HUES48 (cell line): Measurements from ENCODE around the gene MUC5AC.

Source experiments
- H3K27ac ChIP-seq: one replicate; pipeline ENCODE4 v1.7.0; 2013; ENCODE audit warnings: low read depth, low read length, inconsistent platforms
- H3K27me3 ChIP-seq: 2 replicates; pipeline ENCODE4 v1.6.1; 2013; ENCODE audit warnings: mild to moderate bottlenecking, low read length; ENCODE audit not compliant: control insufficient read depth, insufficient read depth
- H3K36me3 ChIP-seq: 2 replicates; pipeline ENCODE4 v1.6.1; 2013; ENCODE audit warnings: low read length; ENCODE audit not compliant: control insufficient read depth, insufficient read depth
- H3K4me1 ChIP-seq: 2 replicates; pipeline ENCODE4 v1.6.1; 2013; ENCODE audit warnings: mild to moderate bottlenecking, low read length; ENCODE audit not compliant: control insufficient read depth, insufficient read depth
- H3K4me3 ChIP-seq: 2 replicates; pipeline ENCODE4 v1.5.1; 2013; ENCODE audit warnings: mild to moderate bottlenecking, low read depth, low read length
- H3K9ac ChIP-seq: 2 replicates; pipeline ENCODE4 v1.6.1; 2013; ENCODE audit warnings: mild to moderate bottlenecking, low read depth, low read length, moderate library complexity
- H3K9me3 ChIP-seq: 2 replicates; pipeline ENCODE4 v1.6.1; 2013; ENCODE audit warnings: low read length; ENCODE audit not compliant: control insufficient read depth, insufficient read depth

MUC5AC gene

DNA sequence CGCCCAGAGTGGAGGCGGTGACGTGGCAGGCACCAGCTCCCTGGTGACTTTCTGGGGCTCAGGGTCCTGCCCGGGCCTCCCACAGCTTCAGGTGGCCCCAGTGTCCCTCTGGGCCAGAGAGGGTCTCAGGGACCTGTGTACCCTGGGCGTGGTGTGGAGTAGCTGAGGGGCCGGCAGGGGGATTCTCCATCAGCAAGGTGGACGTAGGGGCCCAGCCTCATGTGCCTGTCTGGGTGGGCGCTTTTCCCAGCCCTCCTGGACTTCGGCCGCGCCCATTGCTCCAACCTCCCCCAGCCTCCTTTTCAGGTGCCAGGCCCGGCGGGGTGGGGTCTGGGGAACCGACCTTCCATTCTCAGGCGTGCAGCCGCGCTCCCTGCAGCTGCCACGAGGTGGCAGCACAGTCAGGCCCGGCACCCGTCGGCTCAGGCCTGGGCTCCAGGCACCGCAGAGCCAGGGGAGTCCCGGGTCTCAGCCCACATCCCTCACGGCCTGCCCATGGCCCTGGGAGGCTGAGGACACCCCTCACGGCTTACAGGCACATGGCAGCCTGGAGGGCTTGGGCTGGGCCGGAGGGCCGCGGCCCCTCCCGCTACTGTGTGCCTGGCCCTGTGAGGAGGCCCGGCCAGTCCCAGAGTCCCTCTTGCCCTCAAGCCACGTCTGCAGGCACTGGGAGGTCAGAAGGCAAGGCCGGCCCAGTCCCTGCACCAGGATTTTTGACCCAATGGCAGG lies 45.2 kb downstream of the MUC5AC start:
- no peak overlapping the region for H3K4me3 ChIP-seq
- no peaks in the 10 kb centered on the region for H3K36me3 ChIP-seq
- H3K9ac ChIP-seq, result no peak overlapping the region
- H3K27ac ChIP-seq, result no peak overlapping the region
- no peaks in the 10 kb centered on the region for H3K27me3 ChIP-seq
- no peaks in the 10 kb centered on the region for H3K9me3 ChIP-seq
- no peaks in the 10 kb centered on the region for H3K4me1 ChIP-seq

DNA sequence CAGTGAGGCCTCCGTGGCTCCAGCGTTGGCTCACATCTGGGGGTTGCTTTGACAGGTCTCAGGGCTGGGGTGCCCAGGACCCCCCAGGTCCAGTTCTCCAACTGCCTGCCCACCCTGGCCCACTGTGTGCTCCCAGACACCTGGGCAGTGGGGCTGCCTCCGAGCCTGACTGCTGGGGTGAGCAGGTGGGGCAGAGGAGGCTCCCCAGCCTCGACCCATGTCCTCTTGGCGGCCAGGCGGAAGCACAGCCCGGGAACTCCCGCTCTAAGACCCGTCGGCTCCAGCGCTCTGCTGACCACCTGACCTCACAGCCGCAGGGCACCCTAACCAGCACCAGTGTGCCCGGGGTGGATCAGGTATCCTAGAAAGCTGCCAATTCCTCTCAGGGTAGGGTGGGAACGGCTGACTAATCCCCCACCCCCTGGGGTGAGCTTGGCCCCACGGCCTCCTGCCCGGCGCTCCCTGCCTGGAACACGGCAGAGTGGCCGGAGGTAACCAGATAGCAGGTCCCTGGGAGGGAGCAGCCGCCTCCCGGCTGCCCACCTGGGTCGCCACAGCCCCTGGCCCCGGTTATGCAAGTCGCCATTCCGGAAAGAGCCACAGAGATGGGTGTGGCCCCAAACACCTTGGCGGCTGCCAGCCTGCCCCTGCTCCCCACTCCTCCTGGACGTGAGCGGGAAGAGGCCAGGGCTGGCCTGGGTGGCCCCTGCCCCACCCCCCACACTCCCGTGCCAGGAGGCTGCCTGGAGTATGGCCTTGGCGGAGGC lies 45.9 kb downstream of the MUC5AC start:
- Histone ChIP-seq H3K9me3 (no peaks in the 10 kb centered on the region), H3K27ac (no peak overlapping the region), H3K27me3 (no peaks in the 10 kb centered on the region), H3K4me1 (no peaks in the 10 kb centered on the region), H3K4me3 (no peak overlapping the region), H3K9ac (no peak overlapping the region), H3K36me3 (no peaks in the 10 kb centered on the region)

DNA sequence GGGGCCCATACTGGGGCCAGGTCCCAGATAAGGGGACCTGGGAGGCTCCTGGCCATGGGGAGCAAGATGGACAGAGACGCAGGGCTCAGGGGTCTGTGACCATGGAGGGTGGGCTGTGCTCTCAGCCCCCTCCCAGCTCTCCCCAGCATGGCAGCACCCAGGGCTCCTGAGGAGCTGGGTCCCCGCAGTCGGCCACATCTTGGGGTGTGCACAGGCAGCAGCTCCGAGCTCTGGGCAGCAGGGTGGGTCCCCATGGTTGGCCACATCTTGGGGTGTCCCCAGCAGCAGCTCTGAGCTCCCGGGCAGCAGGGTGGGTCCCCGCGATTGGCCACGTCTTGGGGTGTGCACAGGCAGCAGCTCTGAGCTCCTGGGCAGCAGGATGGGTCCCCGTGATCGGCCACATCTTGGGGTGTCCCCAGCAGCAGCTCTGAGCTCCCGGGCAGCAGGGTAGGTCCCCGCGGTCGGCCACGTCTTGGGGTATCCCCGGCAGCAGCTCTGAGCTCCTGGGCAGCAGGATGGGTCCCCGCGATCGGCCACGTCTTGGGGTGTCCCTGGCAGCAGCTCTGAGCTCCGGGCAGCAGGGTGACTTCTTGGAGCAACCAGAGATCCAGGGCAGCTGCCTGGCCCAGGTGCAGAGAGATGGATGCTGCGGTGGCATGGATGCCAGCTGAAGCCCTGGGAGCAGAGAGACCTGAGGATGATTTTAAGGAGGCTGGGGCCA lies 46.8 kb downstream of the MUC5AC start:
- no peak overlapping the region for H3K27ac ChIP-seq
- H3K9ac ChIP-seq, result no peak overlapping the region

DNA sequence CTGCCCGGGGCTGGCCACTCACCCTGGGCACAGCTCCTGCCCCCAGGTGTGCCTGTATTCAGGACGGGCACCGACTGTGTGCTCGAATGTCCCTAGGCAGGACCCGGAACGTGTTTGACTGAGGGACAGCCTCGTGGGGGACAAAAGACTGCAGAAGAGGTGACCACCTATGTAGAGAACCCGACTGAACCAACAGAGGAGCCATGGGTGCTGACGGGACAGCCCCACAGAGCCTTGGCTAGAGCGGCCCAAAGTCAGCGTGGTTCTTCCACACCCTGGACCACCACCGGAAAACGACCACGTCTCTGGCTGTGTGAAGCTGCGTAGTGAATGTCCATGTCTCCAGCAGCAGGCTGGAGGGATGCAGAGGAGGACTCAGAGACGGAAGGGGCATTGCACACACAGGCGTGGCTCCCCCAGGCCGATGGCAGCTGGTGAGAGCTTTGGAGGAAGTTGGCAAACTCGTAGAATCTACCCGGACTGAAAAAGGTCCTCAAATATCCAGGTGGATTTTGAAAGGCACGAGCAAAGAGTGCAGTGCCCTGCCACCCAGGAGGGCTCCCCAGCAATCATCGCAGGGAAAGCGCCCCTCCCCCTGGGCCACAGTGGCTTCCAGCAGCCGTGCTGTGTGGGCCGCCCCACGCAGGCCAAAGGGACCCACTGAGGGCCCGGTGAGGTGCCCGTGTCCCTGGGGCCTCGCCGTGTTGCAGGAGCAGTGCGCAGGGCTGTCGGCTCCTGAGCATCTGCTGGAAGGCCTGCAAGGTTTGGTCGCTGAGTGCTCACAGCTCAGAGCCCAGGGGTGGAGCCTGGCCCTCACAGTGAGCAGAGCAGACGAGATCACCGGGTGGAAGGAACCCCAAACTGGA lies 47.6 kb downstream of the MUC5AC start:
- 0 out of 2 replicates have a peak, but pooled peaks cover 2% of the 10 kb centered on the region for H3K9me3 ChIP-seq
- no peak overlapping the region for H3K4me3 ChIP-seq
- H3K36me3 ChIP-seq, result no peaks in the 10 kb centered on the region
- no peak overlapping the region for H3K27ac ChIP-seq
- no peaks in the 10 kb centered on the region for H3K27me3 ChIP-seq
- H3K9ac ChIP-seq, result no peak overlapping the region
- H3K4me1 ChIP-seq, result no peaks in the 10 kb centered on the region

More for the DNA sequence above, 46.8 kb downstream of the MUC5AC start:
- no peaks in the 10 kb centered on the region for H3K27me3 ChIP-seq
- H3K4me1 ChIP-seq, result no peaks in the 10 kb centered on the region
- H3K4me3 ChIP-seq, result no peak overlapping the region
- no peaks in the 10 kb centered on the region for H3K36me3 ChIP-seq
- H3K9me3 ChIP-seq, result no peaks in the 10 kb centered on the region

DNA sequence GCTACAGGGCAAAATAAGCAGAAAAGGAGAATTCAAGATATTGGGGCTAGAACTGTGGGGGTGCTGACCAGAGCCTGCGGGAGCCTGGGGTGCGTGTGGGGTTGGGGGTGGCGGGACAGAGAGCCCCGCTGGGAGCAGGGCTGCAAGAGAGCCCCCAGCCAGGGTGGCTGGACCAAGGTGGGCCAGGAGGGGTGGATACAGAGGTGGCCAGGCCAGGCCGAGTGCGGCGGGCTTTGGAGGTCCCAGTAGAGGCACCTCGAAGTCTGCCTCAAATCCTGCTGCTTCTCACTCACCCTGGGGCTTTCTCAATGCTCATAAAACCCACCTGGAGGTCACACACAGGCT lies 48.2 kb downstream of the MUC5AC start:
- Histone ChIP-seq H3K27me3 (no peaks in the 10 kb centered on the region), H3K27ac (no peak overlapping the region), H3K4me3 (no peak overlapping the region), H3K9ac (no peak overlapping the region), H3K9me3 (0 out of 2 replicates have a peak, but pooled peaks cover 2% of the 10 kb centered on the region), H3K36me3 (no peaks in the 10 kb centered on the region), H3K4me1 (no peaks in the 10 kb centered on the region)

DNA sequence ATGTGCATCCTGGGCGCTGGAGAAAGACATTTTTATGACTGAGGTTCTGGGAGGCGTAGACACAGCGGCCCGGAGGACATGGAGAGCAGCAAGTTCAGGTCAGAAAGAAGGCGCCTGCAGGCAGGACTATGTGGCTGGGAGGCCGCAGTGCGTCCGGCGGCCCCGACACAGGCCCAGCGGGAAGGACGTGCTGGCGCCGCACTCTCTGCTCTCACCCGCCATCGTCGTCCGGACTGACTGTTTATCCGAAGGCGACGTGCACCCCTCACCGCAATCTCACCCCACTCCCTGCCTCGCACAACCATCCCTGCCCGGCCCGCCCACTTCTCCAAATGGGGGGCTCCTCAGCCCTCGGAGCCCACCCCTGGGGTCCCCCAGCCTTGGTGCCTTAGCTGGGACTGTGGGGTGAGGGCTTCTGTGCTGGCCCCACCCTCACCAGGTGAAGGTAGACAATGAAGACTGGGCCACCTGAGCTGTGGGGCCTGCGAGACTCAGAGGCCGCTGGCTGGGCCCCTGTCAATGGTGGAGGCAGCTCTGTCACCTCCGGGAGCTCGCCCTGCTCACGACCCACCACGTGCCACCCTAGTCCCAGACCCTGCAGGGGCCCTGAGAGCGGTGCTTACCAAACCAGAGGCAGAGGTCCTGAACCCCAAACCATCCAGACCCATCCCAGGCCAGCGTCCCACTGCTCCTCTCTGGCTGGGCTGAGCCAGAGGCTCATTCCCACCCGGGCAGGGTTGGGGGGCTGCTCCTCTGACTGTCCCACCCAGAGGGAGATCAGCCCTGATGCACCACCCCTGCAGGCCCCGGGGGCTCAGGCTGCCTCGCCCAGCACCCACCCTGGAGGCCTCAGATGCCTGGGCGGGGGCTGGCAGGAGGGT lies 48.9 kb downstream of the MUC5AC start:
- H3K27me3 ChIP-seq, result no peaks in the 10 kb centered on the region
- H3K9me3 ChIP-seq, result peaks cover 3% of the 10 kb centered on the region
- H3K27ac ChIP-seq, result no peak overlapping the region
- H3K9ac ChIP-seq, result no peak overlapping the region
- H3K4me1 ChIP-seq, result no peaks in the 10 kb centered on the region
- no peak overlapping the region for H3K4me3 ChIP-seq
- H3K36me3 ChIP-seq, result no peaks in the 10 kb centered on the region

DNA sequence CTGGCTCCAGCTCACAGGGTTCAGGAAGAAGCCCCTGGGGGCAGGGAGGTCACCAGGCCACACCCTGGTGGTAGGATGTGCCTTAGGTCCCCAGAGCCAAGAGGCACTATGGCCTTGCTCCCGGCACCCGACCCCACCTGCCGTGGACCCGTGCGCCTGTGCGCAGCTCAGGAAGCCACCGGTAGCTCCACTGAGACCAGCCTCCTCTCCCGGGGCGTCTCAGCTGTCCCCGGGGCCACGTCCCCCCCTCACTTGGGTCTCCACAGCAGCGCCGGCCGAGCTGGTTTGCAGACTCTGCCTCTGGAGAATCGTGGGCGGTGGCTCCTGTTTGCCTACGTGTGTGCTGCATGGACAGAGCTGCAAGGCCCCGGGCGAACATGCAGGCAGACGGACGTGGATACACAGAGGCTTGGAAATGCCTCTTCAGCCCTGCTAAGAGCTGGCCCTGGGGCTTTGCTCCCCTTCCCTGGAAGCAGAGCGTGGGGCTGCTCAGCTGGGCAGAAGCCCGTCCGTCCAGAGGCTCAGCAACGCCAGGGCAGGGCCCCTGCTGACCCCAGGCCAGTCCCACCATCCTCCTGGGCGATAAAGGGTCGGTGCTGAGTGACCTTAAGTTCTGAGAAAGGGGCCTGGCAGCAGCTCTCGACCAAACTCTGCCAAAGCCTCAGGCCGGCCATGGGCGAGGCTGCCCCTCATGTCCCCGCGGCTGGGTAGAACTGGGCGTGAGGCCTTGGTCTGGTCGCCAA lies 49.8 kb downstream of the MUC5AC start:
- H3K27me3 ChIP-seq, result no peaks in the 10 kb centered on the region
- no peak overlapping the region for H3K4me3 ChIP-seq
- H3K36me3 ChIP-seq, result no peaks in the 10 kb centered on the region
- H3K9me3 ChIP-seq, result peaks cover 8% of the 10 kb centered on the region
- no peak overlapping the region for H3K27ac ChIP-seq
- no peaks in the 10 kb centered on the region for H3K4me1 ChIP-seq
- no peak overlapping the region for H3K9ac ChIP-seq

DNA sequence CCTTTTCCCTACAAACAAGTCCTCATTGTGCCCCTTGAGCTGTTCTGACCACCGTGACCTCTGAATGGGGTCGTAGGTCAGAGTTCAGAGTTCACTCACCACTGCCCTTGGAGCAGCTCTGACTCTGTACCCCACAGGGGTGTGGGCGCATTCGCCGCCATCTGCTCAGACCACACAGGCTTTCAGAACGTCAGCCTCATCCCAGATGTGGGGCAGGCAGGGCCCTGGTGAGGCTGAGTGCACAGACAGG lies 50.3 kb downstream of the MUC5AC start:
- Histone ChIP-seq H3K36me3 (no peaks in the 10 kb centered on the region), H3K27ac (no peak overlapping the region), H3K27me3 (no peaks in the 10 kb centered on the region), H3K9ac (no peak overlapping the region), H3K4me1 (no peaks in the 10 kb centered on the region), H3K9me3 (peaks cover 8% of the 10 kb centered on the region), H3K4me3 (no peak overlapping the region)

DNA sequence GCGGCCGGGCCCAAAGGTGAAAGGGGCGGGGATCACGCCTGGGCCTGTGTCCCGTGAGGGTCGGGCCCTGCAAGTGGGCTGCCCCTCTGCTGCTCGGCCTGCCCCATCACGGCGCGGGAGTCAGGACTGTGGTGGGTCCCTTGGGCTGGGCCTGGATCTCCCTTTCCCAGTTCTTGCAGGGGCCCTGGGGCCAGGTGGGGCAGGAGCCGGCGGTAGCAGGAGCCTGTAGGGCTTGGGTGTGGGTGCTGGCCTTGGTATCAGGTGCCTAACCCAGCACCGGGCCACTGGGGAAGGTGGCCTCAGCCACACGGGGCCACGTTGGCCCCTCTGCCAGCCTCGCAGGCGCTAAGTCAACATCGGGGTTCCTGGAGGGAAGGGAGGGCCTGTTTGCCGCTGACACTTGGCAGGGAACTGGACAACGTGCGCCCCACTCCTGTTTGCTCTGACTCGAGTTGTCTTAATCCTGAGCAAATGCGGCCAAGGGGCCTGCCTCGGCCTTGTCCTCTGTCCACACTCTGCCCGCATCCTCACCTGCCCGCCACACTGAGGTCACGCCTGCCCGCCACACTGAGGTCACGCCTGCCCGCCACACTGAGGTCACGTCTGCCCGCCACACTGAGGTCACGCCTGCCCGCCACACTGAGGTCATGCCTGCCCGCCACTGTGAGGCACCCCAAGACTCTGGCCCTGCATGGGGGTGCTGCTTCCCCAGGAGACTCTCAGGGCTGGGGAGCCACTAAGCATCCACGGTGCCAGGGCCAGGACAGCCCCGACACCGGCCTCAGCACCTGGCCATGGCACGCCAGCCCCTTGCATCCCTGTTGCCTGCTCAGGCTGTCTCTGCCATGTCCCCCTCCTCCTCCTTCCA lies 50.9 kb downstream of the MUC5AC start:
- H3K27ac ChIP-seq, result no peak overlapping the region
- H3K4me1 ChIP-seq, result no peaks in the 10 kb centered on the region
- peaks cover 8% of the 10 kb centered on the region for H3K9me3 ChIP-seq
- no peaks in the 10 kb centered on the region for H3K27me3 ChIP-seq
- no peaks in the 10 kb centered on the region for H3K36me3 ChIP-seq
- no peak overlapping the region for H3K9ac ChIP-seq
- H3K4me3 ChIP-seq, result no peak overlapping the region
